ENCODE measurements around the gene ACKR1. TPM values are rescaled to one million over a fixed set of nuclear protein-coding genes. Genes with fewer than 3 reads are reported as not detected.

Gene ACKR1
- total RNA-seq = 1.6 TPM

GRCh38 chr1:159204161-159205141 is at the start of gene ACKR1:
Gene ACKR1 (plus strand): TSS chr1:159204875. CDS start chr1:159204960, 85 bp downstream.

GRCh38 chr1:159171254-159171687 is 33.4 kb upstream of the ACKR1 start, which contains the start of gene CADM3:
Gene CADM3 (plus strand): TSS chr1:159171615. CDS start chr1:159171766, 151 bp downstream.

Small RNA genes lying within 50 kb of the gene (small RNA-seq; reads per million reads assigned to genes)
- gene RNA5SP60 (ENCODE audit: low replicate concordance) = not detected

Other genes with a start within 250 kb of the ACKR1 start
- 34.4 TPM for gene IFI16, start 195.0 kb upstream of the ACKR1 start, total RNA-seq
- 0.41 TPM for gene AIM2, start 128.1 kb upstream of the ACKR1 start, total RNA-seq
- gene CADM3, start 33.3 kb upstream of the ACKR1 start, total RNA-seq = 0.88 TPM
- 2.1 TPM for gene FCER1A, start 97.5 kb downstream of the ACKR1 start, total RNA-seq
- gene OR10J4, start 227.3 kb downstream of the ACKR1 start, total RNA-seq = not detected
- gene OR10J1, start 234.8 kb downstream of the ACKR1 start, total RNA-seq = not detected

Data from metanephros (tissue), 2 donors.